Osteoblast (primary cell): ENCODE measurements around the gene LMAN2. TPM values are rescaled to one million over a fixed set of nuclear protein-coding genes. Genes with fewer than 3 reads are reported as not detected.

ENCODE experiments used
- DNase-seq: peaks from one replicate; pipeline ENCODE4 v3.0.0; 2011; ENCODE audit warnings: low spot score, mixed read lengths; ENCODE audit not compliant: insufficient read length; ENCODE audit errors: missing footprints
- H2AFZ ChIP-seq: 2 replicates; pipeline ENCODE4 v1.6.0; 2011; ENCODE audit warnings: mild to moderate bottlenecking, low read length
- H3K27ac ChIP-seq: 2 replicates; pipeline ENCODE4 v1.5.1; 2011; ENCODE audit warnings: mild to moderate bottlenecking, low read depth, low read length, moderate library complexity
- H3K27me3 ChIP-seq: 2 replicates; pipeline ENCODE4 v1.6.0; 2012; ENCODE audit warnings: mild to moderate bottlenecking, control low read depth, inconsistent platforms, low read length, moderate library complexity; ENCODE audit not compliant: insufficient read depth
- H3K36me3 ChIP-seq: 2 replicates; pipeline ENCODE4 v1.5.1; 2011; ENCODE audit warnings: mild to moderate bottlenecking, low read length, control low read depth, moderate library complexity; ENCODE audit not compliant: insufficient read depth
- H3K4me1 ChIP-seq: 2 replicates; pipeline ENCODE4 v1.5.1; 2011; ENCODE audit warnings: mild to moderate bottlenecking, low read length, control low read depth, moderate library complexity; ENCODE audit not compliant: insufficient read depth
- H3K4me2 ChIP-seq: 2 replicates; pipeline ENCODE4 v1.6.0; 2011; ENCODE audit warnings: mild to moderate bottlenecking, low read length; ENCODE audit not compliant: insufficient read depth
- H3K4me3 ChIP-seq: fragments of 200-600 bp; sonication (generic); 3 replicates; pipeline ENCODE4 v1.5.1; 2012; ENCODE audit warnings: mild to moderate bottlenecking, low read length, inconsistent platforms; ENCODE audit not compliant: insufficient read depth
- H3K79me2 ChIP-seq: 2 replicates; pipeline ENCODE4 v1.6.0; 2012; ENCODE audit warnings: mild to moderate bottlenecking, low read length, control low read depth, inconsistent platforms; ENCODE audit not compliant: insufficient read depth
- H3K9me3 ChIP-seq: 2 replicates; pipeline ENCODE4 v1.5.1; 2011; ENCODE audit warnings: low read depth, low read length, control low read depth
- H4K20me1 ChIP-seq: 2 replicates; pipeline ENCODE4 v1.6.0; 2012; ENCODE audit warnings: mild to moderate bottlenecking, low read length, control low read depth; ENCODE audit not compliant: insufficient read depth
- total RNA-seq: library from RNA; depleted of rRNA; stranded (reverse); fragments of >200 nt; gene quantifications from 2 replicates; pipeline ENCODE4 v1.2.3, GENCODE V29; 2012
- TF ChIP-seq, protein P1 (sequence below): IDR thresholded peaks from 2 replicates; pipeline ENCODE4 v1.5.1; 2011; ENCODE audit warnings: mild to moderate bottlenecking, low read depth, low read length, moderate library complexity; ENCODE audit errors: extremely low read depth

LMAN2 gene
- total RNA-seq, 1 donor, result 356 TPM

DNA sequence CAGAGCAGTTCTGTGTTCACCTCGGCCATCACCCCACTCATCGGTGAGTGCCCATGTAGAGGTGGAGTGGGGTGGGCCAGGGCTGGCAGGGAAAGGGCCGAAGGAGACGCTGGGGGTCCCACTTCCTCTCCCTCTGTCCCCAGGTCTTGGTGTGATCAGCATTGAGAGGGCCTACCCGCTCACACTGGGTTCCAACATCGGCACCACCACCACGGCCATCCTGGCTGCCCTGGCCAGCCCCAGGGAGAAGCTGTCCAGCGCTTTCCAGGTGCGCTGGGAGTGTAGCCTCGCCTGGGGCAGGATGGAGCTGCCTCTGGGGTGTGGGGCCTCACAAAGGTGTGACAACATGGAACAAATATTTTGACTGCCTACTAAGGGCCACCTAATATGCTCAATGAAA lies 45.3 kb upstream of the LMAN2 start:
- no peaks in the 10 kb centered on the region for H3K79me2 ChIP-seq
- no peaks in the 10 kb centered on the region for H4K20me1 ChIP-seq
- H3K4me1 ChIP-seq, result no peaks in the 10 kb centered on the region
- TF ChIP-seq, protein P1, sequence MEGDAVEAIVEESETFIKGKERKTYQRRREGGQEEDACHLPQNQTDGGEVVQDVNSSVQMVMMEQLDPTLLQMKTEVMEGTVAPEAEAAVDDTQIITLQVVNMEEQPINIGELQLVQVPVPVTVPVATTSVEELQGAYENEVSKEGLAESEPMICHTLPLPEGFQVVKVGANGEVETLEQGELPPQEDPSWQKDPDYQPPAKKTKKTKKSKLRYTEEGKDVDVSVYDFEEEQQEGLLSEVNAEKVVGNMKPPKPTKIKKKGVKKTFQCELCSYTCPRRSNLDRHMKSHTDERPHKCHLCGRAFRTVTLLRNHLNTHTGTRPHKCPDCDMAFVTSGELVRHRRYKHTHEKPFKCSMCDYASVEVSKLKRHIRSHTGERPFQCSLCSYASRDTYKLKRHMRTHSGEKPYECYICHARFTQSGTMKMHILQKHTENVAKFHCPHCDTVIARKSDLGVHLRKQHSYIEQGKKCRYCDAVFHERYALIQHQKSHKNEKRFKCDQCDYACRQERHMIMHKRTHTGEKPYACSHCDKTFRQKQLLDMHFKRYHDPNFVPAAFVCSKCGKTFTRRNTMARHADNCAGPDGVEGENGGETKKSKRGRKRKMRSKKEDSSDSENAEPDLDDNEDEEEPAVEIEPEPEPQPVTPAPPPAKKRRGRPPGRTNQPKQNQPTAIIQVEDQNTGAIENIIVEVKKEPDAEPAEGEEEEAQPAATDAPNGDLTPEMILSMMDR, result no peak
- no peak overlapping the region for H3K4me2 ChIP-seq
- DNase-seq, result peak; percentile 57
- H3K36me3 ChIP-seq, result no peaks in the 10 kb centered on the region
- no peak overlapping the region for H3K4me3 ChIP-seq
- H3K27ac ChIP-seq, result no peak overlapping the region
- H2AFZ ChIP-seq, result no peak overlapping the region
- peaks cover 44% of the 10 kb centered on the region for H3K27me3 ChIP-seq
- H3K9me3 ChIP-seq, result no peaks in the 10 kb centered on the region

DNA sequence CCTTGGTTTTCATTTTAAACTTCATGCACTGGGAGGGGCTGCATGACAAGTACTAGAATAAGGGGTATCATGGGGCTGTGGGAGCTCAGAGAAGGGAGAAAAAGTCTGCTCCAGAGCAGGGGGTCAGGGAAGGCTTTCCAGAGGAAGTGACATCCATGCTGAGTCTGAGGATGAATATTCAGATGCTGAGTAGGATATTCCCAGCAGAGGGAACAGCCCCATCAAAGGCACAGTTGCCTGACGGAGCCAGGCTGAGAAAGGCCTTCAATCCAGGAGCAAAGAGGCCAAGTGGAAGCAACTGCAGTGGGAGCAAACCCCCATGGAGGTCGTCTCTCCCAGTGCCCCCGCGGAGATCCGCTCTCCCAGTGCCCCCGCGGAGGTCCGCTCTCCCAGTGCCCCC lies 44.6 kb upstream of the LMAN2 start:
- Histone ChIP-seq H3K9me3 (no peaks in the 10 kb centered on the region), H2AFZ (no peak overlapping the region), H3K79me2 (no peaks in the 10 kb centered on the region), H3K27me3 (peaks cover 37% of the 10 kb centered on the region), H3K27ac (no peak overlapping the region), H4K20me1 (no peaks in the 10 kb centered on the region), H3K4me2 (no peak overlapping the region), H3K4me3 (no peak overlapping the region), H3K4me1 (no peaks in the 10 kb centered on the region), H3K36me3 (no peaks in the 10 kb centered on the region)
- DNase-seq, result peak; percentile 83
- TF ChIP-seq, protein P1, result no peak

DNA sequence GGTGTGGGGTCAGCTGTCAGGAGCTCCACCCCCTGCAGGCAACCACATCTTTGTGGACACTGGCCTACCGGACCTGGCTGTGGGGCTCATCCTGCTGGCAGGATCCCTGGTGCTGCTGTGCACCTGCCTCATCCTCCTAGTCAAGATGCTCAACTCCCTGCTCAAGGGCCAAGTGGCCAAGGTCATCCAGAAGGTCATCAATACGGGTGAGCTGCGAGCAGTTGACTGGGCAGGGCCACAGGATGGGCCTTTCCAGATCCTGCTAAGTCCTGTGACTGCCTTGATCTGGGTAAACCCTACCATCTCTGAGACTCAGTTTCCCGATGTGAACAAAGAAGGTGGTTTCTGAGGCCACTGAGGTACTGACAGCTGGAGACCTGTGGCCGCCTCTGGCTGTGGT lies 42.5 kb upstream of the LMAN2 start:
- Histone ChIP-seq H3K79me2 (no peaks in the 10 kb centered on the region), H2AFZ (no peak overlapping the region), H3K9me3 (no peaks in the 10 kb centered on the region), H3K4me2 (no peak overlapping the region), H4K20me1 (no peaks in the 10 kb centered on the region), H3K36me3 (no peaks in the 10 kb centered on the region), H3K4me1 (peaks cover 15% of the 10 kb centered on the region), H3K27me3 (peaks cover 18% of the 10 kb centered on the region), H3K27ac (no peak overlapping the region), H3K4me3 (no peak overlapping the region)
- TF ChIP-seq, protein P1, result no peak
- DNase-seq, result peak; percentile 72

DNA sequence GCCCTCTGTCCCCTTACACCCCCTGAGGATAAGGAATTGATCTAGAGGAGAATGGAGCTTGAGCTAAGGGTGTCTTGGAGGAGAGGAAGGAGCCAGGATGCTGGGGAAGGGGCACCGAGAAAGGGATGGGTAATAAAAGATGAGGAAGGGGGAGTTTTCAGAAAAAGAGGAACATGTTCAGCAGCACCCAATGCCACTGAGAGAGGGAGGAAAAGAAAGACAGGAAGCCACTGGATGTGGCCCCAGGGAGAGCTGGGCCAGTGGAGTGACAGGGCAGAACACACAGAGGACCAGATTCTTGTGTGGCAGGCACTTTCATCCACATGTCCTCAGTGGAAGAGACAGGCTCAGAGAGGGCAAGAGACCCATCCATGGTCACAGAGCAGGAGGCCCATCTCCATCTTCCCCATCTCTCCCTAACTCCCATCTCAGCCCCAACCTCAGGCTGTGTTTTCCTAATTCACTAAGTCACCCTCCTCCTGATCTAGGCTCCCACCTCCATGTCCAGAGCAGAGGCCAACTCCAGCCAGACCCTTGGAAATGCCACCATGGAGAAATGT lies 41.8 kb upstream of the LMAN2 start:
- TF ChIP-seq, protein P1, result no peak
- DNase-seq, result peak; percentile 73
- Histone ChIP-seq H3K4me3 (no peak overlapping the region), H3K9me3 (no peaks in the 10 kb centered on the region), H3K27ac (no peak overlapping the region), H3K4me2 (no peak overlapping the region), H3K36me3 (no peaks in the 10 kb centered on the region), H2AFZ (no peak overlapping the region), H3K27me3 (peaks cover 15% of the 10 kb centered on the region), H3K4me1 (peaks cover 18% of the 10 kb centered on the region), H4K20me1 (peaks cover 4% of the 10 kb centered on the region), H3K79me2 (no peaks in the 10 kb centered on the region)
